NCI-H345 (cell line): ENCODE results near the gene SGTA.

Experiments used
- DNase-seq: peaks from one replicate; lab custom pipeline; 2025; lab: John Stamatoyannopoulos, UW

SGTA gene

GRCh38 chr19:2754659-2755447, 28.2 kb downstream of the SGTA start:
- DNase-seq, result no peak

GRCh38 chr19:2751438-2751830, 31.6 kb downstream of the SGTA start:
- DNase-seq, result no peak

GRCh38 chr19:2750808-2751437, 32.1 kb downstream of the SGTA start:
- no peak for DNase-seq

DNA sequence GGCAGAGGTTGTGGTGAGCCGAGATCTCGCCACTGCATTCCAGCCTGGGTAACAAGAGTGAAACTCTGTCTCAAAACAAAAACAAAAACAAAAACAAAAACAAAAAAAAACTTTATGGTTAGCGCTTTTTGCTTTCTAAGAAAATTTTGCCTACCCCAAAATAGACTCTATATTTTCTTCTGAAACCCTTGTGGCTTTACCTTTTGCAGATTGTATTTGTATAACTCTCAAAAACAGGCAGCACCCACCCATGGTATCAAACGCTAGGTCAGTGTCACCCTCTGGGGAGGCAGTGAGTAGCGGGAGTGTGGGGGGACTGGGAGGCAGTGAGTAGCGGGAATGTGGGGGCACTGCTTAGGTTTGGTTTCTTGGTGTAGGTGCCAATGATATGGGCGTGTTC, 35.7 kb downstream of the SGTA start:
- DNase-seq, result no peak

- DNase-seq, result no peak
These were observed 39.0 kb downstream of the SGTA start for GRCh38 chr19:2744113-2744512.

- no peak for DNase-seq
These were observed 40.0 kb downstream of the SGTA start for GRCh38 chr19:2743099-2743498.

DNA sequence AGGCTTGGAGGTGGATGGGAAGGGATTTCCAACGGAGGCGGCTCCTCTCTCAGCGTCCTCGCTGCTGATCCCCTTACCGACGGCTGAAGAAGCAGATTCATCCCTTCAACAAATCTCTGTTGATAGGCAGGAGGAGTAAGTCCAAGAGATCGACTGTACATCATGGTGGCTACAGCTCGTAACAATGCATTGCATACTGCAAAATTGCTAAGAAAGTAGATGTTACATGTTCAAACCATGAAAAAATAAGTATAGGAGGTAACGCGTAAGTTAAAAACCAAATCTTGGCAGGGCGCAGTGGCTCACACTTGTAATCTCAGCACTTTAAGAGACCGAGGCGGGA, 42.8 kb downstream of the SGTA start:
- no peak for DNase-seq

DNA sequence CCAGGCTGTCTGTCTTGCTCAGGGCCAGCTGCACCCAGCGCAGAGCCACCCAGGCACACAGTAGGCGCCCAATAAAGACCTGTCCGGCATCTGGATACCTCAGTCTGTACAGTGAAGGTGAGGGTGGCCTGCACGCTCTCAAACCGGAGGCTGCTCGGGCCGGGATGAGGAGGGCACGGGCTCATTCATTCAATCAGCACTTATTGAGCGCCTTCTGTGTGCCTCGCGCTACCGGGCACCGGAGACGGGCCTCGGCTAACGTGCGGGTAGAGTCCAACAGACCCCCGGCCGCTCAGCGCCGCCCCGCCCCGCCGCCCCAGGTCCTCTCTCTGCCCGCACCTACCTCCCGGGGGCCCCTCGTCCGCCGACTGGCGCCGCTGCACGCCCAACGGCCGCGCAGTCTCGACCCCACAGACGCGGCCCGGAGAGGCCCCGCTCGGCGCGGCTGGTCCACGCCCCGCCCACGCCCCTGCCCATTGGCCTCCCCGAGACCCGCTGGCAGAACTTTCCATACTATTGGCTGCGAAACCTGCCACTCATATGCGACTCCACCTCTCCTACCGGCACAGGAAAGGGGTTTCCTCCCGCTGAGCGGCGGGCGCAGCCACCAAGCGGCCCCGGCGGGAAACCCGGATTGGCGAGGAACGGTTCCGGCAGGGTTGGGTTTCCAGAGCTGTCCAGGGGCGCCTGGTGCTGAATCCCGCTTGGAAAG, 43.3 kb downstream of the SGTA start, which contains the start of gene SLC39A3:
SLC39A3 (minus strand) TSS at position 416 of the 712 bp plus-strand sequence. CDS start 2,760 bp downstream, outside the sequence.
- peak; percentile 98 for DNase-seq

DNA sequence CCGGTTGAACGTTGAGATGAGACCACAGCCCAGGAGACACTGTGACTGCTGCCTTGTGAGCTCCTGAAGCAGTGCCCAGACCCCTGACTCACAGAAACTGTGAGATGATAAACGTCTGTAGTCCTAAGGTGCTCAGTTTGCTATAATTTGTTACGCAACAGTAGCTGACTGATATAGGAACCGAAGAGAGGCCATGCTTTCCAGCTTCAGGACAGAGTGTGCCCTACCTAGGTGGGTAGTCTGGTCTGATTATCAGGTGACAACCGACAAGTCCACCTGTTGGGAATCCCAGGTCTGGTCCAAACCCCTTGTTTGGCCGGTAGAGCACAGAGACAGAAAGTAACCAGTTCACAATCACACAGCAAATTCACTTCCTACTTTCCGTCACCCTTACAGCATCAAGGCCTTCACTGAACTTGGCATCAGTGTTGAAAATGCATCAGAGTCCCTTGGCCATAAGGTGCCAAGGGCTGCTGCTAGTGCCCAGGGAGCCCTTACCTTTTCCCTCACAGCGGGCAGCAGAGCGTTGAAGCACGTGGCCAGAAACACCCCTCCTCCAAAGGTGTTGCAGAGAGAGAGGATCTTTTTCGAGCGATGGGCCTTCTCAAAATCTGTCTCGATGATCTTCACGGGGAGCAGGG, 46.4 kb downstream of the SGTA start:
- no peak for DNase-seq

- no peak for DNase-seq
These were observed 47.7 kb downstream of the SGTA start for GRCh38 chr19:2735374-2735773.

GRCh38 chr19:2734589-2735288, 48.3 kb downstream of the SGTA start:
- DNase-seq, result no peak

- DNase-seq, result no peak
These were observed 49.0 kb downstream of the SGTA start for GRCh38 chr19:2733930-2734588.

DNA sequence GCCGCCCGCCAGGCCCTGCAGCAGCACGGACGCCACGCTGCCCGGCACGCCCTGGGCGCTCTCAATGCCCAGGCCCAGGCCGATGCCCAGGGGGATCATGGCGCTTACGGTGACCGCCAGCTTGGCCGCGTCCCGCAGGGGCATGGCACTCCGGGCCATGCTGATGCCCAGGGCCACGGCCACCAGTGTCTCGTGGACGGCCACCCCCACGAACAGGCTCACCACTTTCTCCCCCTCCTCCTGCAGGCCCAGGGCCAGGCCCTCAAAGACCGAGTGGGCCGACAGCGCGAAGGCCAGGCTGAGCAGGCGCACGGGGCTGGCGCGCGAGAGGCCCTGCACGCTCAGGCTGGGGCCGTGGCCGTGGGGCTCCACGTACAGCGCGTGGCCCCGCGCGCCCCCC, 50.2 kb downstream of the SGTA start:
- DNase-seq, result no peak

DNA sequence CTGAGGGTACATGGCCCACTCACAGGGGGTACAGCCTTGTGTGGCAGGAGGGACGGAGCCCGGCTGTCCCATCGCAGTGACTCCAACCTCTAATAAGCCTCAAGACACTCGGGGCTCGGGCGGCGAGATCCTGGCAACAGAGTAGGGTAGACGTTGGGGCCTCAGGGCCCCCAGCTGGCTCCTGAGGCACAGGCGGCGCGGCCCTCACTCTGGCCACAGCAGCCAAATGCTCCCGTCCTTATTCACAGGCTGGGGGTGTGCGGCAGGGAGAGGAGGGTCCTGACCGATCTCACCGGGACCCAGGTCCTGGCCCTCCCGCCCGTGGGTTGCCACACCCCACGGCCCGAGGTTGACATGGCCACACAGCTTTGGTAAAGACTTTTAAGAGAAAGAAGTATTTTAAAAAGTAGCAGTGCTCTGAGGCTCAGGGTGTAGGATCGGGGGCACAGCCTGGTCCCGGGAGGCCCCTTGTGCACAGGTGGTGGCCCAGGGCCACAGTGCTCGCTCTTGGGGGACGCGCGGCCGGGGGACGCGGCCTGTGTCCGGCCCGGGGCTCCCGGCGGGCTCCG, 50.8 kb downstream of the SGTA start:
- no peak for DNase-seq

DNA sequence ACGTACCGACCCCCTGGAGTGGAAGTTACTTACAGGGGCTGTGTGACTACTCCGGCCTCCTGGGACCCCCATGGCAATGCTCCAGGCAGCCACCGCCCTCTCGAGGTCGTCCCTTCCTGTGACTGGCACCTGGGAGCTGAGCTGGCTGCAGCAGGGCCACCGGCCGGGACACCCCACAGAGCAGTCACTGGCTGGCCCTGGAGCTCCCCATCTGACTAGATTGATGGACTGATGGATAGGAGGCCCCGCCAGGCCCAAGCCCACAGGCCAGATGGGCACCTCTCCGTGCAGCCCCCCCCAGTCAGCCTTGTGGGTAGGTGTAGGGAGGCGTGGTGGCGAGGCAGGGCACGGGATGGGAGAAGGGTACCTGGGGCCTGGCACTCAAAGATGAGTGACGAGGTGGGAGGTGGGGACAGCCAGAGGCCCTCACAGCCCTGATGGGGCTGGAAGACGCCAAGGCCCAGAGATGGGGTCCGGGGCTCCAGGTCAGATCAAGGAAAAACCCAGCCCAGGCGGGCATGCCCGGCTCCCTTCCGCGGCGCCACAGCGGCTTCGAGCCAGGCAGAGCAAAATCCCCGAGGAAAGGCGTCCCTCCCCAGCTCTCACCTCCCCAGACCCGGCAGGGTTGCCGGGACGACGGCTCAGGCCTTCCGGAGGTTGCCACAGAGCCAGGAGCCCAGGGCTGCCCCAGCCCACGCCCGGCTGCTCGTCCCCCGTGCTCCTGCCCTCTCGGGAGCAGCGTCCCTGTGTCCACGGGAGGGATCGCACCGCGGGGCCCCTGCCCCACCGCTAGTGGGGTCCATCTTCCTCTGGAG, 51.7 kb downstream of the SGTA start:
- no peak for DNase-seq

- DNase-seq, result no peak
These were observed 52.9 kb downstream of the SGTA start for GRCh38 chr19:2729943-2730818.

DNA sequence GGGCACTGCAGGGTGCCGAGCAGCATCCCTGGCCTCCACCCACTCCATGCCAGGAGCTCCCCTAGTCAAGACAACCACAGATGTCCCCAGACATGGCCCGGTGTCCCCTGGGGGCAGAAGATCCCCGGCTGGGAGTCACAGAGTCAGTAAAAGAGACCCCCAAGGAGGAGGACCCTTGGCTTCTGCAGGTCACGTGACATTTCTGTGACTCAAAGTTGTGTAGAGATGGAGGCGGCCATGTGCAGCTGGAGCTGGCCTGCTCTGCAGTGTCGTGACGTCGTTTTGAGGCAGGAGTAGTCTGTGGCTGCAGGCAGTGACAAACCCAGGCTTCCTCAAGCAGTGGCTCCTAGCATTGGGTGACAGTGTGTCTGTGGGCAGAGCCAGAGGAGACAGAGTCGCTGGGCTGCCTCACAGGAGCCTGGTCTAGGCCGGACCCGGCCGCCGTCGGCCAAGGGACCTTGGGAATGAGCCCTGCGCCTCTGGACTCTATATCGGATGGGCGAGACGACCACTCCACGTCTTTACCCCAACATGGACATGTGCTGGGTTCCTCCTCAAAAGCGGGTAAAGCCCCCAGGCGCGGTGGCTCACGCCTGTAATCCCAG, 54.2 kb downstream of the SGTA start:
- DNase-seq, result no peak

GRCh38 chr19:2727640-2727944, 55.5 kb downstream of the SGTA start:
- no peak for DNase-seq
